Breast epithelium (tissue), 3 donors: ENCODE measurements around the gene ZNF366.

Experiments
- POLR2A ChIP-seq: fragments of 450-650 bp; IDR thresholded peaks from one replicate; pipeline ENCODE4 v1.6.1; 2016; ENCODE audit warnings: antibody characterized with exemption, mild to moderate bottlenecking, moderate library complexity
- POLR2AphosphoS5 ChIP-seq, 3 donors: sonication (generic); formaldehyde crosslinking; IDR thresholded peaks; one replicate each; pipeline ENCODE4 v1.6.1; 2017; ENCODE audit warnings: antibody characterized with exemption in 3 of 3

- no peak for TF ChIP-seq POLR2AphosphoS5 (IDR thresholded peaks at IDR 0.05)
- no peak for TF ChIP-seq POLR2A
Measured at GRCh38 chr5:72438141-72438540, 69.1 kb downstream of the ZNF366 start.
